ENCODE data around the gene FGFR2.
A peak's percentile ranks its signal among the peaks of the same experiment; 100 is the strongest.

Gene FGFR2

DNA sequence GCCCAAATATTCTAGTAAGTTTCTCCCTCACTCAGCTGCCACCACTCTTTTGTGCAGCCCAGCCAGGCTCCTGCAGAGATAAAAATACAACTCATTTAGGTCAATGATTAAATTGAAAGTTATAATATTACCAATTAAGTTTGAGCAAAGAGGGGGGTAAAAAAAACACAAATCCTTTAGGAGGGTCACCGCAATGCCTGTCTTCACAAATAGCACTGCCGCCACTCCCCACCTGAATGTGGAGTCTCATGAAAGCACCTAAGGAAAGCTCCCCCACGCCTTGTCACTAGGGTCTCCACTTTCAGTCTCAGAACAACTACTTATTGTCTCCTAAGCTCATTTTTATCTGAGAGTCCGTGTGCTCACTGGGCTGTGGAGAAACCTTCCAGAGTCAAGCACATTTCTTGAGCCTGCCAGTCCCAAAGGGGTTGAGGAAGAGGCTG lies 148.7 kb downstream of the FGFR2 start:
- Histone ChIP-seq H3K4me2 (peak overlapping the region; percentile 77), H3K4me1 (ENCODE audit: low read depth, poor library complexity, severe bottlenecking) (peaks cover 42% of the 10 kb centered on the region), H3K36me3 (ENCODE audit: insufficient read depth) (no peaks in the 10 kb centered on the region), H3K9ac (peak overlapping the region; percentile 47; the same call in 1 of the 2 replicates), H2AFZ (ENCODE audit: low read depth) (peak overlapping the region; percentile 64), H3K27ac (peak overlapping the region; percentile 90), H3K4me3 (IDR thresholded peaks at IDR 0.05; ENCODE audit: insufficient read depth, low read depth, low read length) (no peak overlapping the region), H4K20me1 (ENCODE audit: insufficient read depth) (no peaks in the 10 kb centered on the region), H3K79me2 (ENCODE audit: insufficient read depth, low read depth) (no peaks in the 10 kb centered on the region), H3K27me3 (ENCODE audit: insufficient read depth, low read depth) (no peaks in the 10 kb centered on the region)
- TF ChIP-seq, protein P1, sequence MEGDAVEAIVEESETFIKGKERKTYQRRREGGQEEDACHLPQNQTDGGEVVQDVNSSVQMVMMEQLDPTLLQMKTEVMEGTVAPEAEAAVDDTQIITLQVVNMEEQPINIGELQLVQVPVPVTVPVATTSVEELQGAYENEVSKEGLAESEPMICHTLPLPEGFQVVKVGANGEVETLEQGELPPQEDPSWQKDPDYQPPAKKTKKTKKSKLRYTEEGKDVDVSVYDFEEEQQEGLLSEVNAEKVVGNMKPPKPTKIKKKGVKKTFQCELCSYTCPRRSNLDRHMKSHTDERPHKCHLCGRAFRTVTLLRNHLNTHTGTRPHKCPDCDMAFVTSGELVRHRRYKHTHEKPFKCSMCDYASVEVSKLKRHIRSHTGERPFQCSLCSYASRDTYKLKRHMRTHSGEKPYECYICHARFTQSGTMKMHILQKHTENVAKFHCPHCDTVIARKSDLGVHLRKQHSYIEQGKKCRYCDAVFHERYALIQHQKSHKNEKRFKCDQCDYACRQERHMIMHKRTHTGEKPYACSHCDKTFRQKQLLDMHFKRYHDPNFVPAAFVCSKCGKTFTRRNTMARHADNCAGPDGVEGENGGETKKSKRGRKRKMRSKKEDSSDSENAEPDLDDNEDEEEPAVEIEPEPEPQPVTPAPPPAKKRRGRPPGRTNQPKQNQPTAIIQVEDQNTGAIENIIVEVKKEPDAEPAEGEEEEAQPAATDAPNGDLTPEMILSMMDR (conservative IDR thresholded peaks at IDR 0.05; ENCODE audit: low read depth, low read length) = no peak

DNA sequence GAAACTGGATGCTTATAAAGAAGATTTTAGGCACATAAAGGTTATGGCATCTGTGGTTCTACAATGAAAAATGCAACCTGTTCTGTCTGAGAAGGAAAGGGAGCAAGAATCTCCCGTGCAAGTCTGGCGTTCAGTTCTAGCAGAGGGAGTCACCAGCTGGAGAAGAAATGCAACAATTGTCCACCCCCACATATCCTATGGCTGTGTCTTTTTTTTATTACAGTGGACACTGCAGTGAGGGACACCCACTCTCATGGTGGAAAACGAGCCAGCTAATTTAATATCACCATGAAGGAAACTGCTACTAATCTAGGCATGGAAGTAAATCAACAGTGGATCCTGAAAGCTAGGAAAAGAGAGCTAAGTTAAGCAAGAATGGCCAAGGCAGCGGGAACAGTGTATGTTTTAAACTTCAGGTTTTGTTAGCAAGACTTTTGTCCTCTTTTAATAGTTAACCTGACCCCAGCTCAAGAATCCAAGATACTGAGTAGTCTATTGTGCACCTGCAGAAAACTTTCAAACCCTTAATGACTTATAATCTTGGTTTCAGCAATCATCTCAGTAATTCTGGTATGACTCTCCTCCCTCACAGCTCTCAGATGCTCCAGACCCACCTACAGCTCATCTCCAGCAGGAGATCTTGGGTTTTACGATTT lies 149.3 kb downstream of the FGFR2 start:
- Histone ChIP-seq H3K4me2 (peak overlapping the region; percentile 77), H3K27me3 (ENCODE audit: insufficient read depth, low read depth) (no peaks in the 10 kb centered on the region), H3K36me3 (ENCODE audit: insufficient read depth) (no peaks in the 10 kb centered on the region), H3K9ac (peak overlapping the region; percentile 47; the same call in 1 of the 2 replicates), H3K79me2 (ENCODE audit: insufficient read depth, low read depth) (no peaks in the 10 kb centered on the region), H4K20me1 (ENCODE audit: insufficient read depth) (no peaks in the 10 kb centered on the region), H3K27ac (peak overlapping the region; percentile 90), H3K4me1 (ENCODE audit: low read depth, poor library complexity, severe bottlenecking) (peaks cover 42% of the 10 kb centered on the region), H3K4me3 (IDR thresholded peaks at IDR 0.05; ENCODE audit: insufficient read depth, low read depth, low read length) (no peak overlapping the region), H2AFZ (ENCODE audit: low read depth) (peak overlapping the region; percentile 64)
- TF ChIP-seq, protein P1 (conservative IDR thresholded peaks at IDR 0.05; ENCODE audit: low read depth, low read length) = no peak

DNA sequence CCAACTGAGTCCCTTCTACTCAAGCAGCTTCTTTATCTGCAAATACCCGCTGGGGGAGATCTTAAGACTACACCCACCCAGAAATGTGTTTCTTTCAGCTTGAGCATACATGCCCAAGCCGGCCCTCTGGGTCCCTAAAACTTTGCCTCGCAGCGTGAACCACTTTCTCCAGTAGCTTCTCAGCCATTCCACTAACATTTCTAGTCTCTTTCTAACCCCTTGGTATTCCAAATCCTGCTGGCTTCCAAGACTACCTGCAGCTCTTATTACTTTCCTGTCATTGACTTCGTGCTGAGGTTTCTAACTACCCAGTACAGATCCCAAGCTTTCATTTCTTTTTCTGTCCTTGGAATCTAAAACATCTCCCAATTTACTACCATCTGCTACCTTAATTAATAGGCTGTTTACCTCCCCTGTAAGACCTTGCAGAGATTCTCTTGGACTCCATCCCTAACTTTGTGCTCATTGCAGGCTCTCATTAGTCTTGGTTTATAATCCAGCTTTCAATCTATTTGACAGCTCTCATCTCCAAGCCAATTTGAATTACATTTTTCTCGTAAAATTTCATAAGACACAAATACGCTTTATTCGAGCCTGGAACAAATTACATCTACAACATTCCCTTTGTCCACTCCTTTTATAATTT lies 153.6 kb downstream of the FGFR2 start:
- Histone ChIP-seq H3K36me3 (ENCODE audit: insufficient read depth) (no peaks in the 10 kb centered on the region), H3K4me1 (ENCODE audit: low read depth, poor library complexity, severe bottlenecking) (peaks cover 38% of the 10 kb centered on the region), H4K20me1 (ENCODE audit: insufficient read depth) (no peaks in the 10 kb centered on the region), H3K79me2 (ENCODE audit: insufficient read depth, low read depth) (no peaks in the 10 kb centered on the region), H3K4me3 (IDR thresholded peaks at IDR 0.05; ENCODE audit: insufficient read depth, low read depth, low read length) (no peak overlapping the region), H3K9ac (no peak overlapping the region), H2AFZ (ENCODE audit: low read depth) (no peak overlapping the region), H3K27me3 (ENCODE audit: insufficient read depth, low read depth) (no peaks in the 10 kb centered on the region), H3K4me2 (no peak overlapping the region), H3K27ac (no peak overlapping the region)
- TF ChIP-seq, protein P1 (conservative IDR thresholded peaks at IDR 0.05; ENCODE audit: low read depth, low read length) = no peak

DNA sequence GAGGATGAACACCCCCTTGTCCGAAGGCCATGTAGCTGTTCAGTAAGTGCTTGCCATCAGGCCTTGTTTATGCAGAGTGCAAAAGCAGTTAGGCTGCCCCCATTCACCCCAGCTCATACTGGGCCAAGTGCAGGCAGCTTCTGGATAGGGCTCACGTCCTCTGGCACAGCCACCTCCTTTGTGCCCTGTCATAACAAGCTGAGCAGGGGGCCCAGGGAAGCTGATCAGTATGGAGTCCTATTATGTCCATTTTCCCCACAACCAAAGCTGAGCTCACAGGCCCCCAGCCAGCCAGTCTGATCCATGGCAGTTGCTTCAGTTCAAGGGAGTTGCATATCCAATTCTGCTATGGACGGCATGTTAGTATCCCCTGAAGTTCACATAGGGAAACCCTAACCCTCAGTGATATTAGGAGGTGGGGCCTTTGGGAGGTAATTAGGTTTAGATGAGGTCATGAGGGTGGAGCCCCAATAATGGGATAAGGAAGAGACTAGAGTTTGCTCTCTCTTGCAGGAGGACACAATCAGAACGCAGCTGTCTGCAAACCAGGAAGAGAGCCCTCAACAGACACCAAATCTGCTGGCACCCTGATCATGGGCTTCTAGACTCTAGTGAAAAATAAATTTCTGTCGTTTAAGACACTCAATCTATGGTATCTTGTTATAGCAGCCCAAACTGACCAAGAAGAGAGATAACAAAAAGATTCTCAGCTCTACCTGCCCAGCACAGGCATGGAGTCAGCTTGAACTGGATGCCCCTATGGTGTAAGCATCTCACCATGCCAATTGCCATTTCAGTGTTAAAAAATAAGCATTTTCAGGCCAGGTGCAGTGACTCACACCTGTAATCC lies 155.9 kb downstream of the FGFR2 start:
- H3K36me3 ChIP-seq (ENCODE audit: insufficient read depth) = no peaks in the 10 kb centered on the region
- TF ChIP-seq, protein P1 (conservative IDR thresholded peaks at IDR 0.05; ENCODE audit: low read depth, low read length) = no peak
- H3K27me3 ChIP-seq (ENCODE audit: insufficient read depth, low read depth) = no peaks in the 10 kb centered on the region
- H3K9ac ChIP-seq = no peak overlapping the region
- H3K79me2 ChIP-seq (ENCODE audit: insufficient read depth, low read depth) = no peaks in the 10 kb centered on the region
- no peaks in the 10 kb centered on the region for H4K20me1 ChIP-seq (ENCODE audit: insufficient read depth)
- H3K4me2 ChIP-seq = no peak overlapping the region
- no peak overlapping the region for H3K4me3 ChIP-seq (IDR thresholded peaks at IDR 0.05; ENCODE audit: insufficient read depth, low read depth, low read length)
- peaks cover 38% of the 10 kb centered on the region for H3K4me1 ChIP-seq (ENCODE audit: low read depth, poor library complexity, severe bottlenecking)
- H2AFZ ChIP-seq (ENCODE audit: low read depth) = no peak overlapping the region
- H3K27ac ChIP-seq = no peak overlapping the region
